Loucy (cell line): ENCODE results near the gene KAT6B.

Experiments
- H2AFZ ChIP-seq: fragments of 200-600 bp; sonication (generic); 2 replicates; pipeline ENCODE4 v1.6.0; 2016; ENCODE audit warnings: antibody characterized with exemption, mild to moderate bottlenecking, low read length, moderate library complexity
- H3F3A ChIP-seq: fragments of 200-600 bp; 2 replicates; pipeline ENCODE4 v1.6.0; 2016; ENCODE audit warnings: antibody characterized with exemption, low read depth, mild to moderate bottlenecking
- H3K27me3 ChIP-seq: fragments of 200-600 bp; sonication (generic); 2 replicates; pipeline ENCODE4 v1.6.1; 2014; ENCODE audit warnings: low read length, mild to moderate bottlenecking; ENCODE audit not compliant: insufficient read depth, poor library complexity, severe bottlenecking
- H3K36me3 ChIP-seq: fragments of 200-600 bp; sonication (generic); 2 replicates; pipeline ENCODE4 v1.6.1; 2016; ENCODE audit warnings: low read length; ENCODE audit not compliant: insufficient read depth
- H3K4me1 ChIP-seq: fragments of 200-600 bp; sonication (generic); 2 replicates; pipeline ENCODE4 v1.5.1; 2014; ENCODE audit warnings: low read length, mild to moderate bottlenecking; ENCODE audit not compliant: insufficient read depth, poor library complexity, severe bottlenecking
- H3K4me2 ChIP-seq: fragments of 200-600 bp; sonication (generic); 2 replicates; pipeline ENCODE4 v1.6.0; 2014; ENCODE audit warnings: antibody characterized with exemption, low read length, low read depth, mild to moderate bottlenecking; ENCODE audit not compliant: poor library complexity, severe bottlenecking
- H3K4me3 ChIP-seq: fragments of 200-600 bp; sonication (generic); 2 replicates; pipeline ENCODE4 v1.5.1; 2014; ENCODE audit warnings: low read length, mild to moderate bottlenecking, mixed read lengths; ENCODE audit not compliant: poor library complexity, severe bottlenecking
- H3K79me2 ChIP-seq: fragments of 200-600 bp; sonication (generic); 2 replicates; pipeline ENCODE4 v1.6.1; 2014; ENCODE audit warnings: low read length; ENCODE audit not compliant: insufficient read depth
- H3K9ac ChIP-seq: fragments of 200-600 bp; sonication (generic); 2 replicates; pipeline ENCODE4 v1.6.0; 2014; ENCODE audit warnings: mild to moderate bottlenecking, low read depth, low read length, moderate library complexity; ENCODE audit not compliant: poor library complexity, severe bottlenecking
- H3K9me2 ChIP-seq: fragments of 200-600 bp; sonication (generic); replicated peaks from 2 replicates; pipeline ENCODE4 v1.6.1; 2016; ENCODE audit warnings: low read depth, low read length, mixed read lengths
- H3K9me3 ChIP-seq: fragments of 200-600 bp; sonication (generic); 2 replicates; pipeline ENCODE4 v1.6.1; 2014; ENCODE audit warnings: mild to moderate bottlenecking, antibody characterized with exemption, low read length, low read depth; ENCODE audit not compliant: insufficient read depth
- H4K20me1 ChIP-seq: fragments of 200-600 bp; sonication (generic); 2 replicates; pipeline ENCODE4 v1.6.0; 2014; ENCODE audit warnings: antibody characterized with exemption, low read length, mild to moderate bottlenecking; ENCODE audit not compliant: insufficient read depth, poor library complexity, severe bottlenecking
- CTCF ChIP-seq: fragments of 200-600 bp; sonication (generic); conservative IDR thresholded peaks from 2 replicates; pipeline ENCODE4 v1.5.1; 2014; ENCODE audit warnings: mild to moderate bottlenecking, antibody characterized with exemption, low read length
- EZH2phosphoT487 ChIP-seq: fragments of 200-600 bp; IDR thresholded peaks from 2 replicates; pipeline ENCODE4 v1.6.1; 2018; ENCODE audit warnings: antibody characterized with exemption, mild to moderate bottlenecking, moderate library complexity, borderline replicate concordance

KAT6B gene

GRCh38 chr10:74949843-74950765, 123.7 kb downstream of the KAT6B start:
- no peak overlapping the region for H3K4me2 ChIP-seq
- H3K36me3 ChIP-seq: no peaks in the 10 kb centered on the region
- no peak overlapping the region for H2AFZ ChIP-seq
- no peaks in the 10 kb centered on the region for H3K9me2 ChIP-seq
- H3K4me3 ChIP-seq: no peak overlapping the region
- H3K9ac ChIP-seq: no peak overlapping the region
- H3F3A ChIP-seq: no peaks in the 10 kb centered on the region
- H3K4me1 ChIP-seq: peaks cover 46% of the 10 kb centered on the region
- H3K9me3 ChIP-seq: no peaks in the 10 kb centered on the region
- H3K27me3 ChIP-seq: no peaks in the 10 kb centered on the region
- TF ChIP-seq CTCF: no peak
- TF ChIP-seq EZH2phosphoT487: no peak
- peaks cover 40% of the 10 kb centered on the region for H4K20me1 ChIP-seq
- peaks cover 100% of the 10 kb centered on the region for H3K79me2 ChIP-seq

GRCh38 chr10:74953214-74953613, 126.8 kb downstream of the KAT6B start:
- H3K79me2 ChIP-seq: peaks cover 99% of the 10 kb centered on the region

GRCh38 chr10:74955796-74956195, 129.4 kb downstream of the KAT6B start:
- Histone ChIP-seq H3F3A (no peaks in the 10 kb centered on the region), H3K36me3 (peaks cover 6% of the 10 kb centered on the region; the same call in 1 of the 2 replicates), H3K79me2 (peaks cover 96% of the 10 kb centered on the region), H3K4me1 (peaks cover 32% of the 10 kb centered on the region), H3K9ac (no peak overlapping the region), H3K27me3 (no peaks in the 10 kb centered on the region), H3K4me3 (no peak overlapping the region), H3K9me3 (no peaks in the 10 kb centered on the region), H4K20me1 (peaks cover 32% of the 10 kb centered on the region), H3K9me2 (no peaks in the 10 kb centered on the region), H2AFZ (no peak overlapping the region), H3K4me2 (no peak overlapping the region)
- TF ChIP-seq CTCF (no peak), EZH2phosphoT487 (no peak)

More at GRCh38 chr10:74953214-74953613, 126.8 kb downstream of the KAT6B start:
- Histone ChIP-seq H3K4me2 (no peak overlapping the region), H3K36me3 (no peaks in the 10 kb centered on the region), H3F3A (no peaks in the 10 kb centered on the region), H2AFZ (no peak overlapping the region), H4K20me1 (peaks cover 36% of the 10 kb centered on the region), H3K27me3 (no peaks in the 10 kb centered on the region), H3K9ac (no peak overlapping the region), H3K4me1 (peaks cover 51% of the 10 kb centered on the region), H3K4me3 (no peak overlapping the region), H3K9me3 (no peaks in the 10 kb centered on the region), H3K9me2 (no peaks in the 10 kb centered on the region)
- TF ChIP-seq EZH2phosphoT487: no peak
- no peak for TF ChIP-seq CTCF
